ENCODE results near the gene PHF21B. TPM values are rescaled to one million over a fixed set of nuclear protein-coding genes. Genes with fewer than 3 reads are reported as not detected.

PHF21B gene
- total and polyA plus RNA-seq, 2 experiments from 2014 or later = 20.6 to 149 TPM

- TF ChIP-seq REST (IDR thresholded peaks at IDR 0.05; ENCODE audit: unreplicated experiment) (no peak), POLR2AphosphoS5 (IDR thresholded peaks at IDR 0.05; ENCODE audit: low read depth) (no peak; the same call in 1 of the 2 replicates), NANOG (IDR thresholded peaks at IDR 0.05; ENCODE audit: borderline replicate concordance) (no peak), EZH2phosphoT487 (IDR thresholded peaks at IDR 0.05; ENCODE audit: unreplicated experiment) (no peak), ZNF114 (CRISPR knock-in tag; IDR thresholded peaks at IDR 0.05) (no peak), CREB1 (CRISPR knock-in tag; IDR thresholded peaks at IDR 0.05; ENCODE audit: low read depth) (no peak), ZNF462 (CRISPR knock-in tag; IDR thresholded peaks at IDR 0.05) (no peak), CTCF (conservative IDR thresholded peaks at IDR 0.05; ENCODE audit: low read depth in 2 of 2) (no peak), JUNB (IDR thresholded peaks at IDR 0.05; ENCODE audit: unreplicated experiment) (no peak)
- H3K4me3 ChIP-seq = no peak overlapping the region
- peaks cover 91% of the 10 kb centered on the region for H4K20me1 ChIP-seq (replicated peaks; ENCODE audit: insufficient read depth)
- no peaks in the 10 kb centered on the region for H3K27me3 ChIP-seq (ENCODE audit: insufficient read depth)
- no peaks in the 10 kb centered on the region for H3K9me2 ChIP-seq (ENCODE audit: insufficient read depth)
- no peak overlapping the region for H2AFZ ChIP-seq
- H3K79me2 ChIP-seq (replicated peaks; ENCODE audit: insufficient read depth) = peaks cover 99% of the 10 kb centered on the region
- ATAC-seq (no peak), DNase-seq (ENCODE audit: low spot score) (no peak)
- peaks cover 51% of the 10 kb centered on the region for H3K4me1 Mint-ChIP-seq
- H3K36me3 ChIP-seq (ENCODE audit: insufficient read depth) = peaks cover 13% of the 10 kb centered on the region
- H3K27ac Mint-ChIP-seq = peak overlapping the region; percentile 51
- H3K4me3 Mint-ChIP-seq = no peak overlapping the region
- peaks cover 27% of the 10 kb centered on the region for H3F3A ChIP-seq (replicated peaks; ENCODE audit: low read depth)
- H3K4me2 ChIP-seq = no peak overlapping the region; the same call in 1 of the 2 replicates
- no peaks in the 10 kb centered on the region for H3K9me3 Mint-ChIP-seq
- H3K36me3 Mint-ChIP-seq (ENCODE audit: low read depth) = peaks cover 50% of the 10 kb centered on the region
- H3K4me1 ChIP-seq (ENCODE audit: insufficient read depth) = peaks cover 41% of the 10 kb centered on the region; the same call in 1 of the 2 replicates
- peaks cover 24% of the 10 kb centered on the region for H3K27me3 Mint-ChIP-seq (ENCODE audit: insufficient read depth, low read depth, poor library complexity)
- H3K27ac ChIP-seq (ENCODE audit: low read depth) = peak overlapping the region; percentile 69; the same call in 1 of the 2 replicates
Measured at GRCh38 chr22:44994399-44995104, 15.3 kb downstream of the PHF21B start.
